Stomach smooth muscle (tissue), 2 donors: Measurements from ENCODE around the gene TP63.

Experiments used
- H3K27ac ChIP-seq: one replicate; pipeline ENCODE4 v1.7.0; 2013; ENCODE audit warnings: mild to moderate bottlenecking, low read length, inconsistent platforms
- H3K27me3 ChIP-seq, 2 donors: one replicate each; pipeline ENCODE4 v1.7.0; 2013; ENCODE audit warnings: low read length in 2 of 2; ENCODE audit not compliant: insufficient read depth in 2 of 2, control insufficient read depth in 1 of 2
- H3K36me3 ChIP-seq, 2 donors: one replicate each; pipeline ENCODE4 v1.7.0; 2013; ENCODE audit warnings: low read length in 2 of 2; ENCODE audit not compliant: control insufficient read depth in 2 of 2, insufficient read depth in 2 of 2
- H3K4me1 ChIP-seq: one replicate; pipeline ENCODE4 v1.7.0; 2013; ENCODE audit warnings: low read length; ENCODE audit not compliant: control insufficient read depth, insufficient read depth
- H3K4me3 ChIP-seq, 2 donors: one replicate each; pipeline ENCODE4 v1.7.0; 2013; ENCODE audit warnings: low read length in 2 of 2
- H3K9ac ChIP-seq, 2 donors: one replicate each; pipeline ENCODE4 v1.7.0; 2013; ENCODE audit warnings: low read length in 2 of 2, mild to moderate bottlenecking in 1 of 2
- H3K9me3 ChIP-seq, 2 donors: one replicate each; pipeline ENCODE4 v1.7.0; 2013; ENCODE audit warnings: low read length in 2 of 2; ENCODE audit not compliant: control insufficient read depth in 2 of 2
- donor health status: healthy.
- donor health status: Pancreatic carcinoma.

The TP63 gene

DNA sequence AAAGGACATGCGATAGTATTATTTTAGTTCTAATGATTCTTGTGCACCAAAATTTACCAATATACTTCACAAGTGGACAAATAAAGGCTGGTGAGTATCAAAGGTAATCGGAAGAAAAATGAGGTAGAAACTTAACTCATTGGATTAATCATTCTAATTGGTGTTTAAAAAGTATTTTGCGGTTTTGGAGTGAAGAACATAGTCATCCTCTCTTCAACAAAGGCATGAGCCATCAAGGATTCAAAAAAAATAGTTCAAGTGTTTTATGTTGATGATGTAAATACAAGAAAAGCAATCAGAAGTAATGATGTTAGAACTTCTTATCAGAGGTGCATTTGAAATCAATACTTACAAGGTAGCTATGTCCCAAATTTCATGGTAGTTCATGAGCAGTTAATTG lies 268.0 kb downstream of the TP63 start:
- H3K27me3 ChIP-seq, result no peaks in the 10 kb centered on the region
- no peaks in the 10 kb centered on the region for H3K36me3 ChIP-seq
- no peaks in the 10 kb centered on the region for H3K9me3 ChIP-seq
- no peaks in the 10 kb centered on the region for H3K4me1 ChIP-seq
- H3K27ac ChIP-seq, result no peak overlapping the region
- H3K4me3 ChIP-seq, result no peak overlapping the region
- no peak overlapping the region for H3K9ac ChIP-seq

DNA sequence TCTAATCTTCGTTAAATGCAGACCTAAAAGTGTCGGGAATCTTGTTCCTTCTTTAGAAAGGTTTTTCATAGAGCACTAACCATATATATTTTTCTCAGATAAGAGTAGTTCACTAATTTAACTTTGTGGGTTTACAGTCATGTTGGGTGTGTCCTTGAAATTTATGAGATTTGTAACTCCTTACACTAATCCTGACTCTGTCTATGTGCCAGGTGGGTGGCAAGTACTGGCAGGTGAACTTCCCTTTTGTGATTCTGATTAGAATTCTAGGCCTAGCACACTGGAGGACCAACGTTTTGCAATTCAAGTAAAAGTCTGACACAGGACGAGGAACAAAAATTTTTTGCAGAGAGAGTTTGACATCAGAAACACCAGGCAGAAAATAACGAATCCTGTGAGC lies 269.4 kb downstream of the TP63 start:
- Histone ChIP-seq H3K9ac (no peak overlapping the region), H3K27ac (no peak overlapping the region), H3K4me3 (no peak overlapping the region)

DNA sequence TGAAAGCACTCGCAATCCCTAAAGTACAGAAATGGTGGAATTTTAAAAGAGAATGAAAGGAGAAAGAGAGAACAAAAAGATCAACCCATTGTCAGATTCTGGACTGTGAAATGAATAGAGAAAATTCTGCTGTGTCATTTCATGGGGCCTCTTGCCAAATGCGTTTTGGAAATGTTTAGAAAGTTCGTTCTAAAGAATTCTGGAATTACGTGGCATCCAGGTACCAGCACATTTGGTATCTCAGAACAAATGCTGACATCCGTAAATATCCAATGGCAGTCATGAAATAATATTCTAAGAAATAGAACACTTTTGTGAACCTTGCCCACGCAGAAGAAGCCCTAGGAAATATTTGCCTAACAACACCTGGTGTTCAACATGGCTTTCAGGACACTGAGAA lies 270.3 kb downstream of the TP63 start:
- no peak overlapping the region for H3K4me3 ChIP-seq
- H3K27me3 ChIP-seq, result no peaks in the 10 kb centered on the region
- no peaks in the 10 kb centered on the region for H3K4me1 ChIP-seq
- H3K9me3 ChIP-seq, result no peaks in the 10 kb centered on the region
- H3K9ac ChIP-seq, result no peak overlapping the region
- H3K27ac ChIP-seq, result no peak overlapping the region
- no peaks in the 10 kb centered on the region for H3K36me3 ChIP-seq

More for the DNA sequence above, 269.4 kb downstream of the TP63 start:
- no peaks in the 10 kb centered on the region for H3K27me3 ChIP-seq
- H3K36me3 ChIP-seq, result no peaks in the 10 kb centered on the region
- H3K9me3 ChIP-seq, result no peaks in the 10 kb centered on the region
- no peaks in the 10 kb centered on the region for H3K4me1 ChIP-seq

DNA sequence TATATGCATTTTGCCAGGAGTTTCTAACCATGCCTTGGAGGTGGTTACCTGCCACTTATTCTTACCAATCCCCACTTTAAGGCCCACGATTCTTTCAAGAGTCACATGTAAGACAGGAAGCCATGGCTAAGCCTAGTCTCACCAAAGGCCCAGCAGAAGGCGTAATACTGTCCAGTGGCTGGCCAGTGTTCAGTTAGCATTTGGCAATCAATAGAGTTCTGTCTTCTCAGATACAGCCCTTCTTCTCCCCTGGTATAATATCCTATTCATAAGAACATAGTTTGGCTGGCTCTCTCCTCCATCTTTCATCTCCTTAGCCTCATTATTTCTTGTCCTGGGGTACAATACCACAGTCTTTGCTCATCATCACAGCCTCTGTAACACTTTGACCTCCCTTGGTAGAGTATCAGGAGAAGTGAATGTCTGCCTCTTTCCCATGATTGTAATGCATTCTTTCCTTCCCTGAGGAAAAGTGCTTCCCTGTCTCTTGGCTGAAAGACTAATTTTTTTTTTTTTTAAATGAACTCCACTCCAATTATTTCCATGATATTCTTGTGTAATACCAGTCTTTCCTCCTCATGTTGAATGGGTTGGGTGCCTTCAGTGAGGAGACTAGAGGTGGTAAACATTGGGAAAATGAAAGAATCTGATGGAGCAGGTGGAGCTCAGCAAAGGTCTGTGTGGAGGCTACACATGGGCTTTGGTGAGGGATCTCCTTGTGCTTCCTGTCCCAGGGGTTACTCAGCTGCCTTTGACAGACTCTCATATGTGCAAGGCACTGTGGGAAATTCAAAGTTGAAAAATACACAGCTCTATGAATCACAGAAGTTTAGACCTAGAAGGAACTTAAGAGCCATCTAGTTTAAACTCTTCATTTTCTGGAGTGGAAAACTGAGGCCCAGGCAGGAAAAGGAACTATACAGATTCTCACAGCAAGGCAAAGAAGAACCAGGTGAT lies 271.3 kb downstream of the TP63 start:
- Histone ChIP-seq H3K36me3 (no peaks in the 10 kb centered on the region), H3K27me3 (no peaks in the 10 kb centered on the region), H3K4me3 (no peak overlapping the region), H3K27ac (no peak overlapping the region), H3K4me1 (no peaks in the 10 kb centered on the region), H3K9me3 (no peaks in the 10 kb centered on the region), H3K9ac (no peak overlapping the region)

DNA sequence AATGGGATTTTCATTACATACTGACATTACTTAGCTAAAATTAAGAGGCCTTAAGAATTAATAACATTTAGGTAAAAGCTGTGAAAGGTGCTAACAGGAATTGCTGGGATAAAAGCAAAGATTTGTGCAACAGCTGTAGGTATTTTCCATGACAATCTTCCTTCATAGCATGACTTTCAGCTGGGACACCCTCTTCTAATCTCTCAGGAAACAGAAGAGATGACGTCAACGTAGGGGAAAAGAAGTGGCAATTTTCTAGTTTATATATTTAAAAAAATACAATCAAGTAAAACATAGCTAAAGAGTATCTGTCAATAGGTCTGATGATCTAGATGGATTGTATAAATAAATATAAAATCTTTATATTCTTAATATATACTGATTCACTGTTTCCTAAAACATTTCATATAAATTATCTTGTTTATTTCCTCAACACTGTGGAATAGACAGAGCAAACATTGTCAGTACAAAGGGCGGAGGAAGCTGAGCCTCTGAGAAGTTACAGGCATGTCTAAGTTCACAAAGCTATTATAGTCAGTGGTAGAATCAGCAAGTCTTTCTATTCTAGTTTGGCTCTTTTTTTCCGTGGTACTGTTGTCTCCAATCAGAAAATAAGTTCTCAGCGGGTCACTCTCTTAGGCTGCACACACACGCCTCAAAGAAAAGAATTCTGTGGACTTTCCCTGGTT lies 272.5 kb downstream of the TP63 start:
- Histone ChIP-seq H3K36me3 (no peaks in the 10 kb centered on the region), H3K4me1 (no peaks in the 10 kb centered on the region), H3K9me3 (no peaks in the 10 kb centered on the region), H3K27me3 (no peaks in the 10 kb centered on the region), H3K27ac (no peak overlapping the region), H3K9ac (no peak overlapping the region), H3K4me3 (no peak overlapping the region)

DNA sequence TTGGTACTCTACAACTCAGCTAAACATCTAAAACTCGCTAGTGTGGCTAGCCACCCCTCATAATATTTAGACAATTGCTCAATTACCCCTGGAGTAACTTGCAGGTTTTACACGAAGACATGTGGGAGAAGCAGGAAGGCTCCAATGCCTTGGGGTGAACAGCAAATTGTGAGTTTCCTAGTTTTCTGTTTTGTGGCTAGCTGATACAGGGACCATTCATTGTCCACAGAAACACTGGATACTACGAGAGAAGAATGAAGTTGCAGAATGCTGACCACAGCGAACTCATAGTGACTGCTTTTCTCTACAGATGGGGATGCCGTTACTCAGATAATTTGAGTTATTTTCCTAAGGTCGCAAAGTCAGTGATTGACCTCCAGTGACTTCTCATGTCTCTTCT lies 276.6 kb downstream of the TP63 start:
- Histone ChIP-seq H3K4me1 (no peaks in the 10 kb centered on the region), H3K9me3 (no peaks in the 10 kb centered on the region), H3K27ac (no peak overlapping the region), H3K27me3 (no peaks in the 10 kb centered on the region), H3K9ac (no peak overlapping the region), H3K4me3 (no peak overlapping the region), H3K36me3 (no peaks in the 10 kb centered on the region)

DNA sequence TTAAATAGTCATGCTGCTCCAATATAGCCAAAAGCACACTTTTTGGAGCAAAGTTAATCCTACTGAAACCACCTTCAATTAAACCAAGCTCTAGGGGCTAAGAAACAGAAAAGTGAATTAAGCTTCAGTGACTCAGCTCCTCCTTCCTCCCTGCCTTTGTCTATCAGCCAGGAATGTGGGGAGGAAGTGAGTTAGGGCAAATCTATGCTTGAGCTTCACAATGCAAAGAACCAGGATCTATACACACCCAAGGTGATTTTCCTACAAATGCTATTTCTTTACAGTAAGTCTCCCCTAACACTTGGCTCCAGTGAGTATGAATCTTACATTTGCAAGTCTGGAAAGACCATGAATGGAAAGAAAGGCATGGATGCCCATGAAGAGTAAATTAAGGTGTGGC lies 277.5 kb downstream of the TP63 start:
- Histone ChIP-seq H3K4me1 (no peaks in the 10 kb centered on the region), H3K9ac (no peak overlapping the region), H3K4me3 (no peak overlapping the region), H3K9me3 (no peaks in the 10 kb centered on the region), H3K27me3 (no peaks in the 10 kb centered on the region), H3K36me3 (no peaks in the 10 kb centered on the region), H3K27ac (no peak overlapping the region)

DNA sequence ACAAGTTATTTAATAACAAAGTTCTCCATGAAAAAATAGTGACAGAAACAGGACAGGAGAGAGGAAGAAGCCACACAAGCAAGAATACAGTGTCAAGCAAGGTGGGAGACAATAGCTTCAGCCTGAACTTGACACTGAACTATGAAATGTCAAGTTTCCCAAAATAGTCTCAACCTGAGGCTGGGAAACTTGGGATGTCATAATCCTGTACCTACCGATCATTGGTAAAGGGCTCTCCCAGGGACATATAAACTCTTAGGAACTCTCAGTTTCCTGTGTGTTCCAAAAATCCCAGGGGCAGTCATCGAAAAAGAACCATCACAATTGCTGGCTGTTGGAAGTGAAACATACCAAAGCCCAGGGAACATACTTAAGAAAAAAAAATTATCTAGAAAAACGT lies 277.9 kb downstream of the TP63 start:
- Histone ChIP-seq H3K9me3 (no peaks in the 10 kb centered on the region), H3K4me3 (no peak overlapping the region), H3K9ac (no peak overlapping the region), H3K4me1 (no peaks in the 10 kb centered on the region), H3K27me3 (no peaks in the 10 kb centered on the region), H3K36me3 (no peaks in the 10 kb centered on the region), H3K27ac (no peak overlapping the region)

DNA sequence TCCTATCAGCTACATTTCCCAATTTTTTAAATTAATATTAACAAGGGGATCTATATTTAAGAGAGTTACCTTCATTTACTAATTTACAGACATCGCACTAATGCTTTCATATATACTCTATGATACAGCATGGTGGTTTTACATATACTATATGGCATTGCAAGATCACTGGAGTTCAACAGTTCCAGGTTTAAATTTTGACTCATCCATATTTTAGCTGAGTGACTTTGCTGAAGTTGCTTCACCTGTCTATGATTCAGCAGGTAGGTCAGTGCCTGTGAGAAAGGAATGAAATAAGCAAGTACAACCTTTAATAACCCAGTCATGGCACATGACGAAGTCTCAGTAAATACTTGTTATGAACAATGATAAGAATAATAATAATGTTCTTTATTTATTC lies 278.4 kb downstream of the TP63 start:
- no peaks in the 10 kb centered on the region for H3K36me3 ChIP-seq
- H3K4me3 ChIP-seq, result no peak overlapping the region
- H3K9ac ChIP-seq, result no peak overlapping the region
- no peaks in the 10 kb centered on the region for H3K4me1 ChIP-seq
- no peak overlapping the region for H3K27ac ChIP-seq
- H3K9me3 ChIP-seq, result no peaks in the 10 kb centered on the region
- H3K27me3 ChIP-seq, result no peaks in the 10 kb centered on the region

DNA sequence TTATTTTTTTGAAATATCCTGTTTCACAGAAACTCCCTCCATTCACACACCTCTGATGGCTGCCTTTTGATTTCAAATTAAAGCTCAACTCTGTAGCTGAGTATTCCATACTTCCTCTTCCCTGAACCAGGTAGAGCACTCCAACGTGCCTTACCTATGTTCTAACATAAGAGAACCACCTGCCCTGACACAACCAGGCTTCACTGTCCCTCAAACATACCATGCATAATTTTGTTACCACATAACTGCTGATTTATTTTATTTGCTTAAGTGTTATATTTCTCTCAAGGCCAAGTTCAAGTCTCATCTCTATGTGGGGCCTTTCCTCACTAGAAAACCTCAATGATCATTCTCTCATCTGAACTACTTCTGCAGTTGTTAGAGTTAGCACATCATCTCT lies 279.8 kb downstream of the TP63 start:
- H3K27me3 ChIP-seq, result no peaks in the 10 kb centered on the region
- no peak overlapping the region for H3K27ac ChIP-seq
- no peak overlapping the region for H3K4me3 ChIP-seq
- H3K36me3 ChIP-seq, result no peaks in the 10 kb centered on the region
- no peaks in the 10 kb centered on the region for H3K4me1 ChIP-seq
- H3K9me3 ChIP-seq, result no peaks in the 10 kb centered on the region
- H3K9ac ChIP-seq, result no peak overlapping the region

DNA sequence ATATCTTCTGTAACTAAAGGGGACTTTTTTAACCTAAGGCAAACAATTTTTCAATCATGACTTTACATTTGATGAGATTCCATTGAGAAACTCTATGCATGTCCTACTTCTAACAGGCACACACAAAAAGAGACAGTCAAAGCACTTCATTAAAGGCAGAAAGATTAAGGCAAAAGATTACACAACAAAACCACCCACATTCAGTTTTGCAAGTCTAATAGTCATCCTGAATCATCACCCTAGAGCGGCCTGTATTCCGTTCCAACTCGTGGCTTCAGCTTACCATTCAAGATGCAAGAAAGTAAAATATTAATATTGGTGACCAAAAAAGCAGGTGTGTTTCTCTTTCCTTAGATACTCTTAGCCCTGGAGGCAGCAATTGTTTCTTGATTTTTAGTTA lies 283.6 kb downstream of the TP63 start:
- Histone ChIP-seq H3K36me3 (no peaks in the 10 kb centered on the region), H3K27ac (no peak overlapping the region), H3K4me3 (no peak overlapping the region), H3K9me3 (no peaks in the 10 kb centered on the region), H3K27me3 (no peaks in the 10 kb centered on the region), H3K4me1 (no peaks in the 10 kb centered on the region), H3K9ac (no peak overlapping the region)
